Effector CD8-positive, alpha-beta T cell (primary cell): ENCODE results near the gene ACHE.
"Not testable (repeated sequence)": the region's sequence is repeated elsewhere in the genome, so short reads cannot be mapped to it uniquely, and the experiment has no call there.

Experiments
- DNase-seq: peaks from one replicate; lab custom pipeline; 2025; lab: John Stamatoyannopoulos, UW
- total RNA-seq, 4 experiments: gene quantifications; one replicate each; lab custom pipeline; 2026; lab: John Stamatoyannopoulos, UW

The ACHE gene
- total RNA-seq: 0.18 to 3.8 (median 1.00) reads per million in 4 experiments

DNA sequence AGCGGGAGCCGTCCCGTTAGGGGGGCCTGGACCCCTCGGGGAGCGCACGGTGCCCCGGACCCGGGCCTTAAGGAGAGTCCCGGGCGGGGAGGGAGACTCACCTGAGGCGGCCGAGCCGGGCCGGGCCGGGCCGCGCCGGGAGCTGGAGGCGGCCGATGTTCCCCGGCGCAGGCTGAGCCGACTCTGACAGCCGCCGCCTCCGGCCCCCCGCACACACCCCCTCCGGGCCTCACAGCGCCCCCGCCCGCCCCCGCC lies at the start of gene ACHE:
Gene ACHE, minus strand, starts transcription at position 188 of the 255 bp plus-strand sequence. CDS start 1,656 bp downstream, outside the sequence.
- DNase-seq: no peak

DNA sequence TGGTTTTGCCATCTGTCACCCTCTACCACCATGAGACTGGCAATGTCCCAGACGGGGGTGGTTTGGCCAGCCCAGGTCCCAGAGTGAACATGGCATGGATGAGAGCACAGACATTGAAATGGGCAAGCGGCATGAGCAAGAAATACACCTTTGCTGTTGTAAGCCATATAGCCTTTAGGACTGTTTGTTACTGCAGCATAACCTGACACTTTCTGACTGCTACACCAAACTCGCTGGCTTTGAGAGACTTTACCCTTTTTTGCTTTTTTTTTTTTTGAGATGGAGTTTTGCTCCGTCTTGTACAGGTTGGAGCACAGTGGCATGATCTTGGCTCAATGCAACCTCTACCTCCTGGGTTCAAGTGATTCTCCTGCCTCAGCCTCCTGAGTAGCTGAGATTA lies 48.5 kb upstream of the ACHE start:
- no peak for DNase-seq

DNA sequence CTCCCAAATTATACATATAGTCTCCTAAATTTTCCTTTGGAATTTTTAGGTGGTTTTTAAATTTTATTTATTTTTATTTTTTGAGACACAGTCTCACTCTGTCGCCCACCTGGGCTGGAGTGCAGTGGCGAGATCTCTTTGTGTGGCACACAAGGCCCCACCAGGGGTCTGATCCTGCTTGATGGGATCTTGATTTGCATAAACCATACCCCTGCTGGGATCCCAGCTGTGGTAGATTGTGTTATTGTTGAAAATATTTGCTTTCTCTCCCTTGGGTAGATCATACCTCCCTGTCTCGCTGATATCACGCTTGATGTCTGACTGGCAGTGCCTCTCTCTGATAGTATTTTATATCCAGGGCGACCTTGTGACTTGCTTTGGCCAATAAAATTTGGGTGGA lies 48.0 kb upstream of the ACHE start:
- no peak for DNase-seq

DNA sequence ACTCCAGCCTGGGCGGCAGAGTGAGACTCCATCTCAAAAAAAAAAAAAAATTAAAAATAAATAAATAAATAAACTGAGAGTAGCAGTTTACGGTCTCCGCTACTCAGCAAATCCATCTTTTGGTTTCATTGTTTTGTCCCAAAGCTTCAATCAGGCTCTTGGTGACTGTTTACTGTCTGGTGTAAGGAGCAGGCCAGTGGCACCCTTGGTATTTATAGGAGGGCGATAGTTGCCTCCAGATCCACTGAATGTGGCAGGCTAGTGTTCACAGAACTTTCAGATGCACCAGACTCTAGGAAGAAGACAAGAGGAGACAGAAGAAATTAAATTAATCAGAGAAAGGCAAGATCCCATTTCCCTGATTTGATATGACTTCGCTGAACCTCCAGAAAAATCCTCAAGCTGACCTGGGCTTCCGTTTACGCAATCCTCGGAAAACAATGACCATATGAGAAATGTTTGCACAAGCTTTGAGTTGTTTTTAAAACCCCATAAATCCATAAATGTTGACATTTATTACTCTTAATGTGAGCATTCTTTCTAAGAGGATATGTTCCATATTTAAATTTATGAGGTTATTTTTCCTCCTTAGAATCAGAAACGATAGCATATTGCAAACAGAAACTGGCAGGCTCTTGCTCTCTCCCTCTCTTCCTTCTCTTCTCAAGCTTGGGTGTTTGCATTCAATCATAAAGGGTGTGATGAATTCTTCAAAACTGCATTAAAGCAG lies 46.5 kb upstream of the ACHE start:
- no peak for DNase-seq

DNA sequence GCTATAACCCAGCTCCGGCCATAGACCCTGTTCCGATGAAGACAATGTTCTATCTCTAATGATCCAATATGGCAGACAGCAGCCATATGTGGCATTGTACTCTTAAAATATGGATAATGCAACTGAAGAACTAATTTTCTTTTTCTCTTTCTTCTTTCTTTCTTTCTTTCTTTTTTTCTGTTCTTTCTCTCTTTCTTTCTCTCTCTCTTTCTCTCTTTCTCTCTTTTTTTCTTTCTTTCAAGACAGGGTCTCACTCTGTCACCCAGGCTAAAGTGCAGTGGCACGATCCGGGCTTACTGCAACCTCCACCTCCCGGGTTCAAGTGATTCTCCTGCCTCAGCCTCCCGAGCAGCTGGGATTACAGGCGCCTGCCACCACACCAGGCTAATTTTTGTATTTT lies 40.5 kb upstream of the ACHE start:
- DNase-seq: not testable (repeated sequence)

DNA sequence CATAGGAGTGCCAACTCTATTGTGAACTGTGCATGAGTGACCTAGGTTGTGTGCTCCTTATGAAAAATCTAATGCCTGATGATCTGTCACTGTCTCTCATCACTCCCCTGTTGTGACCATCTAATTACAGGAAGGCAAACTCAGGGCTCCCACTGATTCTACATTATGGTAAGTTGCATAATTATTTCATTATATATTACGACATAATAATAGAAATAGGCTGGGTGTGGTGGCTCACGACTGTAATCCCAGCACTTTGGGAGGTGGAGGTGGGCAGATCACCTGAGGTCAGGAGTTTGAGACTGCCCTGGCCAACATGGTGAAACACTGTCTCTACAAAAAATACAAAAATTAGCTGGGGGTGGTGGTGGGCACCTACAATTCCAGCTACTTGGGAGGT lies 39.7 kb upstream of the ACHE start:
- not testable (repeated sequence) for DNase-seq

DNA sequence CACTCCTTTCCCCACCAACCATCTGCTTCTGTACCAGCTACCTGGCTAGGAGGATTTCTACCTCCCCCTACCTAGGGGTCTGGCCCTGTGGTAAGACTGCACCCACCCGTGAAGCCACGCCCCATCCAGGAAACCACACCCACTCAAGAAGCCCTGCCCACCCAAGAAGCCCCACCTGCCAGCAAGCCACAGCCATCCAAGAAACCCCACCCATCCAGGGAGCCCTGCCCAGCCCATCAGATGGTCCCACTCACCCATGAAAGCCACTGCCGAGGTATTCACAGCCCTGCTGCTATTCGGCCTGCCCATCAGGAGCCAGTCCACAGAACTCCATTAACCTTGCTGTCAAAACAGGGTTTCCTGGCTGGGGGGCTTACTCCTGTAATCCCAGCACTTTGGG lies 38.0 kb upstream of the ACHE start:
- DNase-seq: no peak

DNA sequence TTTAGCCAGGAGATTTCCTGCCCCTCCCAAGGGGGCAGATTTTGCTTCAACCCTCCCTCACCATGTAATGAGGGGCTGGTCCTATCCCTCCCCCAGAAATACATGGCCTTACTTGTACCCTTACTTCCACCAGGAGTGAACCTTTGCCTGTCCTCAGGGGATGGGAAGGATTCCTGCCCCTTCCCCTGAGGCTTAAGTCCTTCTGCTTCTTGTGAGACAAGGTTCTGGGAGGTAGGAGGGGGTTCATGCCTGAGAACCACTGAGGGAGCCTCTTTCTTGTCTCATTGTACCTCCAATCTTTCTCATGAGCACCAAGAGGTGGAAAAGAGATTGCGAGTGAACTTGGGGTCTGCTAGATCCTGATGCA lies 34.1 kb upstream of the ACHE start:
- no peak for DNase-seq

DNA sequence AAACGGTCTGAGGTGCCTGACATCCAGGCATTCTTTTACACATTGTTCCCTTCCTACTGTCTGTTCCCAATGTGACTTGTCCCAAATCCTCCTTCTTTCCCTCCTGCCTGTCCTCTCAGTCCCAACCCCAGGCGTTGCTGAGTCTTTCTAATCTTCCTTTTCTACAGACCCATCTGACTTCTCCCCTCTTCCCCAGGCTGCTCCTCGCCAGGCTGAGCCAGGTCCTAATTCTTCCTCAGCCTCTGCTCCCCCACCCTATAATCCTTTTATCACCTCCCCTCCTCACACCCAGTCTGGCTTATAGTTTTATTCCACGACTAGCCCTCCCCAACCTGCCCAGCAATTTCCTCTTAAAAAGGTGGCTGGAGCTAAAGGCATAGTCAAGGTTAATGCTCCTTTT lies 27.9 kb upstream of the ACHE start:
- not testable (repeated sequence) for DNase-seq

DNA sequence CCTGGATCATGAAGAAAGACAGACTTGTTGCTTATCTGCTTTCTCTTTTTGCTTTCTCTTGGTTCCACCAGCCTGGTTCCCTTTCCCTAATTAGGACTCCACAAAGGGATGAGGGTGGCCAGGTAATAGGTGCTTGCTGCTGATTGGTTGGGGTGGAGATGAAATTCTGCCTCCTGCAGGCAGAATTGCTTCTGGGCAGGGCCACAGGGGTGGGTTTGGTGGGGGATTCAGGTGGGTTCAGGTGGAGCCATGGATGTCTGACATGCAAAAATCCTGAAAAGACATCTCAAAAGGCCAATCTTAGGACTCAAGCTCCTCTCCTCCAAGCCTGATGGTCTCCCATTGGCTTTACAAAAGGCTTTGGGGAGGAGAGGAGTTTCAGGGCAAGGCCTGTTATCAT lies 25.4 kb upstream of the ACHE start:
- no peak for DNase-seq

DNA sequence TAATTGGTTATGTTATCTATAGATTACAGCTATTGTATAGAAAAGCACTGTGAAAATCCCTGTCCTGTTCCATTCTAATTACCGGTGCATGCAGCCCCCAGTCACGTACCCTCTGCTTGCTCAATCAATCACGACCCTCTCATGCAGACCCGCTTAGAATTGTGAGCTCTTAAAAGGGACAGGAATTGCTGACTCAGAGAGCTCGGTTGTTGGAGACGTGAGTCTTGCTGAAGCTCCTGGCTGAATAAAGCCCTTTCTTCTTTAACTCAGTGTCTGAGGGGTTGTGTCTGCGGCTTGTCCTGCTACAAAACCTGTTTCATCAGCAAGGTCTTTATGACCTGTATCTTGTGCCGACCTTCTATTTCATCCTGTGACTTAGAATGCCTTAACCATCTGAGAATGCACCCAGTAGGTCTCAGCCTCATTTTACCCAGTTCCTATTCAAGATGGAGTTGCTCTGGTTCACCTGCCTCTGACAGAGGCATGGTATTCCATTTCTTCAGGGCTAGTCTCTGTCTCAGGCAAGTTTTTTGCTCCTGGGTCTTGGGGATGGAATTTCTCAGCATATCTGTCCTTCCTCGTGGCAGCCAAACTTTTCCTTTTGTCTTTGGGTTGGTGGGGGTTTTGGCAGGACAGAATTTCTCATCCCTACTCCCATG lies 24.2 kb upstream of the ACHE start:
- not testable (repeated sequence) for DNase-seq

DNA sequence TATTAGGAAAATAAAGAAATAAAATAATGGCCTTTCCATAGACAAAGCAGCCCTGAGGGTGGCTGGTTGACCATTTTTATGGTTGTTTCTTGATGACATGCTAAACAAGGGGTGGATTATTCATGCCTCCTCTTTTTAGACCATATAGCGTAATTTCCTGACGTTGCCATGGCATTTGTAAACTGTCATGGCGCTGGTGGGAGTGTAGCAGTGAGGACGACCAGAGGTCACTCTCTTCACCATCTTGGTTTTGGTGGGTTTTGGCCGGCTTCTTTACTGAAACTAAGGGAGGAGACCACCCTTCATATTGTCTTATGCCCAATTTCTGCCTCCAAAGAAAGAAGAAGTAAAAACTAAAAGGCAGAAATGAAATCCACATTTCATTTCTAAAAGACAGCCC lies 23.6 kb upstream of the ACHE start:
- DNase-seq: not testable (repeated sequence)

DNA sequence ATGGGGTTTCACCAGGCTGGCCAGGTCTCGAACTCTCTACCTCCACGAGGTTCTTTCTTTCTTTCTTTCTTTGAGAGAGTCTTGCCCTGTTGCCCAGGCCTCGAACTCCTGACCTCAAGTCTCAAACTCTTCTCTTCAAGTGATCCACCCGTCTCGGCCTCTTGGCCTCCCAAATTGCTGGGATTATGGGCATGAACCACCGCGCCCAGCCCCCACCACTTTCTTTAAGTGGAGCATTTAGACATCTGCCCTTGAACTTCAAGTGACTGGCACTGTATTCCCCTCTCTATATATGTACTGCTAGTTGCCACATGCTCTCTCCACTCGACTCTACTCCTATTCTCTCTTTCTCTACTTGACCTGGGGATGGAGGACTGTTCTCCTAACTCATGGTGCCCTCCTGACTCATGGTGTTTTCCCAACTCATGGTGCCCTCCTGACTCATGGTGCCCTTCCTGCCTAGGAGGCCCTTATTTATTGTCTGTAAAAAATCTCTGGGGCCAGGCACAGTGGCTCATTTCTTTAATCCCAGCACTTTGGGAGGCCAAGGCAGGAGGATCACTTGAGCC lies 19.3 kb upstream of the ACHE start:
- DNase-seq: no peak

DNA sequence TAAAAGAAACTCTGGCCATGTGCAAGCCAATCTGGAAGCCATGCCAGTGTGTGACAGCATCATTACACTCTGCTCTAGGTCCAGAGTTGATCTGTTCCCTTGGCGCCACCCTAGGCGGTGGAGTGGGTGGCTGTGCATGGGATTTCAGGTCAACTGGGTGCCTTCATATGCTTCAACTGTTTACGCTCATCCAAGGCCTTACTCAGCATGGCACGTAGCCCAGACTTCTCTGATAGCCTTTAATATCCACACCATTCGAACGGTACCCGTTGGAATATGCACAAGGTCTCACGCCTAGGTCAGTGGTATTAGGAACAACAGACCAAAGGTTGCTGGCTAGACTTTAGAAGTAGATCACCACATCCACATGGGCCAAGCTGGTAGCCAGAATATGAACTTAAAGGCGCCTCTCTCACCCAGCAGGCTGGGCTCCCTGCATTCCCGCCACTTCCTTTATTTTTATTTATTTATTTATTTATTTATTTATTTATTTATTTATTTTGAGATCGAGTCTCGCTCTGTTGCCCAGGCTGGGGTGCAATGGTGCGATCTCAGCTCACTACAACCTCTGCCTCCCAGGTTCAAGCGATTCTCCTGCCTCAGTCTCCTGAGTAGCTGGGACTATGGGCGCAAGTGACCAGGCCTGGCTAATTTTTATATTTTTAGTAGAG lies 18.7 kb upstream of the ACHE start:
- DNase-seq: no peak

DNA sequence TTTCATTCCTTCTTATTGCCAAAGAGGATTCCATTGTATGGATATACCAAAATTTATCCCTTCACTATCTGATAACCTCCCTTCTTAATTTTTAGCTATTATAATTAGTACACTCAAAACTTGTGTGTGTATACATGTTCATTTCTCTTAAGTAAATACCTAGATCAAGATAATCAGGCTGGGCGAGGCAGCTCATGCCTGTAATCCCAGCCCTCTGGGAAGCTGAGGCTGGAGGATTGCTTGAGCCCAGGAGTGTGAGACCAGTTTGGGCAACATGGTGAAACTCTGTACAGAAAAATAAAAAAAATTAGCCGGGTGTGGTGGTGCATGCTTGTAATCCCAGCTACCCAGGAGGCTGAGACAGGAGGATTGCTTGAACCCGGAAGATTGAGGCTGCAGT lies 15.8 kb upstream of the ACHE start:
- no peak for DNase-seq

DNA sequence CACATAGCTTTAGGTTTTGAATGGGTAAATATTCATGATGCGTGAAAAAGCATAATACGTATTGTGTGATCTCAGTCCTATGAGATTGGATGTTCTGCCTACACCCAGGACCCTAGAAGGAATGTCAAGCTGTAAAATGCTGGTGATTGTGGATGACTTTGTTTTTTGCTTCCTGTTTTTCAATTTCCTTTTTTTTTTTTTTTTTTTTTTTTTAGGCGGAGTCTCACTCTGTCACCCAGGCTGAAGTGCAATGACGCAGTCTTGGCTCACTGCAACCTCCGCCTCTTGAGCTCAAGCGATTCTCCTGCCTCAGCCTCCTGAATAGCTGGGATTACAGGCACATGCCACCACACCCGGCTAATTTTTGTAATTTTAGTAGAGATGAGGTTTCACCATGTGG lies 14.8 kb upstream of the ACHE start:
- DNase-seq: not testable (repeated sequence)

DNA sequence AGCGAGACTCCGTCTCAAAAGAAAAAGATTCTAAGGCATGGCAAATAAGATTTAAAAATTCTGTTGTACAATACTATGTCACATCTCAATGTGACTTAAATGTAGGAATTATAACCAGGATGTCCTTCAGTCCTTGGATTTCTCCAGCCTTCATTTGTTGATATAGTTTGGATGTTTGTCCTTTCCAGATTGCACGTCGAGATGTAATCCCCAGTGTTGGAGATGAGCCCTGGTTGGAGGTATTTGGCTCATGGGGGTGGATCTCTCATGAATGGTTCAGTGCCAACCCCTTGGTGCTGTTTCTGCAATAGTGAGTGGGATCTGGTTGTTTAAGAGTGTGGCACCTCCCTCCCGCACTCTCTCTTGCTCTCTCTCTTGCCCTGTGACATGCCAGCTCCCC lies 12.8 kb upstream of the ACHE start:
- no peak for DNase-seq

DNA sequence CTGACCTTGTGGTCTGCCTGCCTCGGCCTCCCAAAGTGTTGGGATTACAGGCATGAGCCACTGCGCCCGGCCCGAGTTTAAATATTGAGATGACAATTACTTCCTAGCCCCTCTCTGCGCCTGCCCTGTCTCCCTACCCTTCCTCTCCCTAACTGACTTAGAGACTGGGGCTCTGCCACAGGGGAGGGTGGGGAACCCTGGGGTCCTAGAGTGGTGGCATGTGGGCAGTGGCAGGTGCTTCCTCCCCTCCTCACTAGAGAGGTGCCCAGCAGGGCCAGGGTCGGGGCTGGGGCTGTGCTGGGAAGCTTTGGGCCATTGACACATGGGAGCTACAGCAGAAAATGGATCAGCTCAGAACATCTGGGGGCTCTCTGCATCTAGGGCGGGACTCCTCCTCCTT lies 7.0 kb upstream of the ACHE start:
- no peak for DNase-seq

DNA sequence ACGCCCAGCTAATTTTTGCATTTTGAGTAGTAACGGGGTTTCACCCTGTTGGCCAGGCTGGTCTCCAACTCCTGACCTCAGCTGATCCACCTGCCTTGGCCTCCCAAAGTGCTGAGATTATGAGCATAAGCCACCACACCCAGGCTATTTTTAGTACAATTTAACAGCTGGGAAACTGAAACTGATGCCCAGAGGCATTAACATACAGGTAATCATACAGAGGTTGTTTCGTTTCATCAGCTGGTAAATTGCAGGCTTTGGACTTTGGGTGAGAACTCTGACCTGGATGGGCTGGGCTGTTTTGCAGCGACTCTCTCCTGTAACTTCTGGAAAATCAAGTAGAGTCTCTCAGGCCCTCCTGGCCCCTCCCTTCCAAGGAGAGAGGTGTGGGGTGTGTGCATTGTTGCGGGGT lies 6.2 kb upstream of the ACHE start:
- no peak for DNase-seq

DNA sequence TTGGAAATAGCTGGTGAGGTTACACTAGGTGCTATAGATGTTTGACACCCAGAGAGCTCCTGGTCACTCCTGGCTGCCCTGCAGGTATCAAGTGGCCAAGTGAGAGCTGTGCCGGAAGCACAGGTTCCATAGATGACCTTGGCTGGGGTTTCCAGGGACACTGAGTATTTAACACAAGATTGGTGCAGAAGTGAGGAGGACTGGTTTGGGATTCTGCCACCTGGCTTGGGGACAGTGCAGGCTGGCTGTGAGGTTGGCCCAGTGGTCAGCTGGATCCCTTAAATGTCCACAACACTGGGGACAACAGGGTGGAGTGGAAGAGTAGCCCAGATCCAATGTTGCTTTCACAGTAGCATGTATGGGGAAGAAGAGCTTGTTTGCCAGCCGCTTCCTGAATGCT lies 5.3 kb upstream of the ACHE start:
- no peak for DNase-seq

DNA sequence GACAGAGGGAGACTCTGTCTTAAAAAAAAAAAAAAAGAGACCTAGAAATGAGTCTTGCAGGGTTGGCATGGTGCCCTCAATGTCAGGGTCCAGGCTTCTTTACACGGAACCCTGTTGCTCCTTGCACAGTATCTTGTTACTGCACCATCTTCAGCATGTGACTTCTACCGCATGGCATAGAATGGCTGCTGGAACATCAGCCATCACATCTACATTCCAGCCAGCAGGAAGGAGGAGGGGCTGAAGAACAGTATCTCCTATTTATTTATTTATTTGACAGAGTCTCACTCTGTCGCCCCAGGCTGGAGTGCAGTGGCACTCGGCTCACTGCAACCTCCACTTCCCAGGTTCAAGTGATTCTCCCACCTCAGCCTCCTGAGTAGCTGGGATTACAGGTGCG lies 3.7 kb upstream of the ACHE start:
- DNase-seq: no peak

DNA sequence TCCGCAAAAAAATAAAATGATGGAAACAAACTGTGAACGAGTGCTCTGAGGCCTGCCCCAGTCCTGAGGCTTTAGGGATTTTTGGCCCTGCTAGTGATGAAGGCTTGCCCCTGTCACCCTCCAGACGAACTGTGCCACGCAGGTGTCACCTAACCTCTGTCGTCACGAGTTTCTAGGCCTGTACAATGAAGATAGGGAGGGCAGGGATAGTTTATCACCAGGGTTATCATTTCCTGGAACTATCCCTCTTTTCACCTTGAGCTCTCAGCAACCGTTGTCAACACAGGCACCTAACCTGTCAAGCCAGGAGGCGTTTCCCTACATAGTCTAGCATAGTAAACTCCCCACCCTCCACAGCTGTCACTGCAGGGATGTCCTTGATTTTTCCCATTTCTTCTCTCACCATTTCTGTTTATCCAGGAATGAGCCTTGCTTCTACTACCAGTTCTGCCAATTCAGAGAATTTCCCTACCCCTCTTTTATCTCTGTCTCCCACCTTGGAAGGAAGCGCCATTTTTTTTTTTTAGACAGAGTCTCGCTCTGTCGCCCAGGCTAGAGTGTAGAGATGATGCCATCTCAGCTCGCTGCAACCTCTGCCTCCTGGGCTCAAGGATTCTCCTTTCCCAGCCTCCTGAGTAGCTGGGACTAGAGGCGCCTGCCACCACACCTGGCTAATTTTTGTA lies 2.2 kb upstream of the ACHE start:
- DNase-seq: no peak
